ENCODE results near the gene RASSF5. TPM values are rescaled to one million over a fixed set of nuclear protein-coding genes. Genes with fewer than 3 reads are reported as not detected.
"Not testable (repeated sequence)": the region's sequence is repeated elsewhere in the genome, so short reads cannot be mapped to it uniquely, and the experiment has no call there.

RASSF5 gene
- polyA plus RNA-seq, 1 donor: 7.4 TPM

GRCh38 chr1:206573319-206573718 lies 66.0 kb downstream of the RASSF5 start:
- DNase-seq: no peak

- no peak for DNase-seq
Measured at GRCh38 chr1:206573762-206574161, 66.4 kb downstream of the RASSF5 start.

- peak; percentile 68 for DNase-seq
Measured at GRCh38 chr1:206575165-206575893, 68.0 kb downstream of the RASSF5 start.

- DNase-seq: no peak
Measured at GRCh38 chr1:206575894-206576737, 68.8 kb downstream of the RASSF5 start.

GRCh38 chr1:206577626-206578025 lies 70.3 kb downstream of the RASSF5 start:
- no peak for DNase-seq

- no peak for DNase-seq
Measured at GRCh38 chr1:206578068-206578977, 71.0 kb downstream of the RASSF5 start.

DNA sequence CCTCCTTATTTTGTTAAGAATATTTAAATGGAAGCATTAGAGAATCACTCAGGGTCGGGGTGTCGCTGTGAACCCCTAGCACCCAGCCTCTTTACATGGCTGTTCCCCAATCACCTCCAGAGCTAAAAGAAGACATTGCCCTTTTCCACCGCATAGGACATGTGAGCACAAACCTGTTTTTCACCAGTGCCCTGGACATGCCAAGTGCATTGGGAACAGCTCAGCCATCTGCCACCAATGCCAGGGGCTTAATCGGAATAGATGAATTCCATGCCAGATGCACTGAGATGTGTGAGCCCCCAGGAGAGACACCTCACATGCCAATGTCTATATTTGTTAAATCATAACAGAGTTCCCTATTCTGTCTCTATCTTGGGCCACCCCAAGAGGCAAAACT lies 71.6 kb downstream of the RASSF5 start:
- DNase-seq: no peak

DNA sequence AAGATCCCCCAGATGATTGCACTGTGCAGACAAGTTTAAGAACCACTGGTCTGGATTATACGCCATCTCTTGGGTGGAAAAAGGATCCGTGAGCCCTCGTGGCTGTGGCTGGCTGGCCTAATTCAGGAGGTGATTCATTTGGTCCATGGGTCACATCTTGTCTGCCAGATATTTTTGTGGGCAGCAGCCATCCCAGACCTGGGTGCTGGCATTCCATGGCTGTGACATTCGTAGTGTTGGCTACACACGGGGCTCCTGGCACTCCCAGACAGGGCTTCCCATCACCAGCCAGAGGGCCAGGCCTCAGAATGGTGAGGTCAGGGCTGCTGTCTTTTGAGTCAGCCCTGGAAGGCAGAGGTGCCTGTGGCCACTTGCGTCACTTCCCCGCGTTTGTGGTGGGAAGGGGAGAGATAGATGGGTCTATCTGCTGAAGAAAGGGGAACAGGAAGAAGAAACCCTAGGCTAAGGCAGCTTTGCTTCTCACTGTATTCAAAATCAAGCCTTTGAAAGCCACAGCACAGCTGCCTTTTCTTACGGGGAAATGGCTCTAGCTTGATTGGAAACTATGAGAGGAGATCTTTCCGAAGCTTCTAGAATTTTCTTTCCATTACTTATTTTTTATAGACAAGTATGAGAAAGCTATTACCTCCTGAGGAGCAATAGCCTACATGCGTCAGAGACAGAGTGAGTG lies 72.6 kb downstream of the RASSF5 start:
- peak; percentile 34 for DNase-seq

DNA sequence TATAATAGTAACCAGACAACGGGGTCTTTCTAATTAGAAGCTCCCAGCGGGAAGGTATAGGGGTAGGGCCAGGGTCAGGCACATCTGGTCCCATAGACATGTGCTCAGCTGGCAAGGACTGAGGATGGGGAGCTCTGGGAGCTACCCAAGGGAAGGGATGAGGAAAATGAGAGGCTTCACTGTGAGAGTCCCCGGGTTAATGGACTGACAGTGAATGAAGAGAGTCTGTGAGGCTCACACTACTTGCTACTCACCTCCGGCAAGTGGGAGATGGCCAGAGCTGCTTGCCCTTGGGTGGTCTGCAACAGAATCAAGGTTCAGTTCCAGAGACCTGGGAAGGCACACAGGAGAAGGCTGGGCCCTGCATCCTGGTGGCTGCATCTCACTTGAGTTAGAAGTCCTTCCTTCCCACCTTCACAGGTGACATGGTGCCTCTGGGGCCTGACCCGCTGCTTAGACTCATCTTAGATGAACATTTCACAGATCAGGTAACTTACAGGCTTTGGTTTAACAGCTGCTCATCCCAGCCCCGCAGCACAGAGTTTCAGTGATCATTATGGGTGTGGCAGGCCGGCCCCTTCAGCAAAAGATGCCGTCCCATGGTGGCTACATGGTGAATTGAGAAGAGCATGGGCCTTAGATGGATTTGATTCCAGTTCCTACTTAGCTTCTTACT lies 73.2 kb downstream of the RASSF5 start:
- no peak for DNase-seq

DNA sequence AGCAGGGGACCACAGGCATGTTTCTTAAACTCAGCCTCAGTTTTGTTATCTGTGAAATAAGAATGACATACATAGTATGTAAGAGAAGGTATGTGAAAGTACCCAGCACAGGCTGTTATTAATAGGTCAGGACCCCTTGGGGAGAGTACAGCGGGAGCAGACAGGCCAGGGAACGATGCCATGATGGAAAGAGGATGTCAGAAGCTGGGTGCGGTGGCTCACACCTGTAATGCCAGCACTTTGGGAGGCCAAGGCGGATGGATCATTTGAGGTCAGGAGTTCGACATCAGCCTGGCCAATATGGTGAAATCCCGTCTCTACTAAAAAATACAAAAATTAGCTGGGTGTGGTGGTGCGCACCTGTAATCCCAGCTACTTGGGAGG lies 73.8 kb downstream of the RASSF5 start:
- not testable (repeated sequence) for DNase-seq

DNA sequence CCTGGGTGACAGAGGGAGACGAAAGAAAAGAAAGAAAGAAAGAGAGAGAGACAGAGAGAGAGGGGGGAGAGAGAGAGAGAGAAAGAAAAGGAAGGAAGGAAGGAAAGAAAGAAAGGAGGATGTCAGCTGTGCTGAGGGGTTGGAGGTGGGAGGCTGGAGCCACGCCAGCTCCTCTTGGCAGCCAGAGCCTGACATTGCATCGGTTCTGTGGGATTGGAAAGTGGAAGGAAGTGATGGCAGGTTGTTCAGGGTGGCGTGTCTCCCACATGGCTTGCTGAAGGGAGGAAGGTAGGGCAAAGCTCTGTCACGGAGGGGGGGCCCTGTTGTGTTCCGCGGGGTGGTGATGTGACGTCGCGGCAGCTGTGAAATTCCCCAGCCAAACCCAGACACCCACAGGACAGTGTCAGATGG lies 74.2 kb downstream of the RASSF5 start:
- DNase-seq: no peak

- no peak for DNase-seq
Measured at GRCh38 chr1:206582537-206582936, 75.2 kb downstream of the RASSF5 start.

DNA sequence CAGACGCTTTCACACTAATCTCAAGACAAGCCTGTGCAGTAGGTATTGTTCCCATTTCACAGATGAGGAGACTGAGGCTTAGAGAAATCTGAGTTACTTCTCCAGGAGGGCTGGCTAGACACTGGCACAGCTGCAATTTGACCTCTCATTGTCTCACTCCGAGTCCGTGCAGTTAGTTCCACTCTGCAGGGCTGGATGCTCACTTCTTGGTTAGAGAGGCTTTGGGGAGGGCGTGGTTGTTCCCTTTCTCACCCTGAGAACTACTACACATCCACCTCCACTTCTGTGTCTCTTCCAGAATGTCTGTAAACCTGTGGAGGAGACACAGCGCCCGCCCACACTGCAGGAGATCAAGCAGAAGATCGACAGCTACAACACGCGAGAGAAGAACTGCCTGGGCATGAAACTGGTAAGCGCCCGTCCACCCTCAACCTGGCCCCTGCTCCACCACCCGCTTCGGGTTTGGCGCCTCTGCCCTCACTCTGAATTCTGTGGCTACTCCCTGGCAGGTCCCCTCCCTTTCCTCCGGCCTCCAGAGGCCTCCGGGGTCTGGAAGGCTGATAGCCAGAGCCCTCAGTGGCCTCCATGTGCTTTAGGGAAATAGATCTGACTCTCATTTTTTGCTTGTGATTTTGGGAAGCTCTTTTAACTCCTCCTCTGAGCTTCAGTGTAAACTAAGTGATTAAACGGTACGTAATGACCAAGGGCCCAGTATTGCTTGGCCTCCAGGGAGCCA lies 75.8 kb downstream of the RASSF5 start:
- DNase-seq: no peak

GRCh38 chr1:206583707-206584648 lies 76.6 kb downstream of the RASSF5 start:
- peak; percentile 69 for DNase-seq

DNA sequence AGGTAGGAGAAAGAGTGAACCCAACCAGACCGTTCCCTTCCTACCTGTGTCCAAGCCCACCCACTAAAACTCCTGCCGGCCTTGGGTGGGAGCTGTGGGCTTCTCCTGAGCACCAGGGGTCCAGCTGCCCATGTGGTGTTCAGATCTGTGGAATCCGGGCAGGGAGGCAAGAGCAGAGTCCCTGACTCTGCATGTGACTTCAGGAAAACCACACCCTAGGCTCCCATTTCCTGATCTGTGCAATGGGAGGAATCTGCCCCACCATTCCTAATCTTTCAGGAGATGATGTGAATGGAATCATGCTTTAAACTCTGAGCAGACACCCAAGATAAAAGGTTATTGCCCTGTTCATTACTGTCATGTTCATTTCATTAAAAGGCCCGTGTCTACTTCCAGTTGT lies 77.4 kb downstream of the RASSF5 start:
- DNase-seq: no peak

- DNase-seq: no peak
Measured at GRCh38 chr1:206586501-206587445, 79.4 kb downstream of the RASSF5 start.

DNA sequence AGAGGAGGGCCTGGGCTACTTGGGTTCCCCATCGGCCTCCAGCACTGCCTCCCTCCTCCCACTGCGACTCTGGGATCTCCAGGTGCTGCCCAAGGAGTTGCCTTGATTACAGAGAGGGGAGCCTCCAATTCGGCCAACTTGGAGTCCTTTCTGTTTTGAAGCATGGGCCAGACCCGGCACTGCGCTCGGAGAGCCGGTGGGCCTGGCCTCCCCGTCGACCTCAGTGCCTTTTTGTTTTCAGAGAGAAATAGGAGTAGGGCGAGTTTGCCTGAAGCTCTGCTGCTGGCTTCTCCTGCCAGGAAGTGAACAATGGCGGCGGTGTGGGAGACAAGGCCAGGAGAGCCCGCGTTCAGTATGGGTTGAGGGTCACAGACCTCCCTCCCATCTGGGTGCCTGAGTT lies 80.6 kb downstream of the RASSF5 start:
- no peak for DNase-seq

DNA sequence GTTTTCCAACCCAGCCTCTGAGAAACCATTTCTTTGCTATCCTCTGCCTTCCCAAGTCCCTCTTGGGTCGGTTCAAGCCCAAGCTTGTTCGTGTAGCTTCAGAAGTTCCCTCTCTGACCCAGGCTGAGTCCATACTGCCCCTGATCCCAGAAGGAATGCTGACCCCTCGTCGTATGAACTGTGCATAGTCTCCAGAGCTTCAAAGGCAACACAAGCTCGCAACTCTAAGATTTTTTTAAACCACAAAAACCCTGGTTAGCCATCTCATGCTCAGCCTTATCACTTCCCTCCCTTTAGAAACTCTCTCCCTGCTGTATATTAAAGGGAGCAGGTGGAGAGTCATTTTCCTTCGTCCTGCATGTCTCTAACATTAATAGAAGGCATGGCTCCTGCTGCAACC lies 81.2 kb downstream of the RASSF5 start:
- no peak for DNase-seq

- DNase-seq: no peak
Measured at GRCh38 chr1:206589206-206589605, 81.9 kb downstream of the RASSF5 start.
